PC-9 (cell line): Measurements from ENCODE around the gene ALCAM.

Source experiments
- EZH2 ChIP-seq: fragments of 200-600 bp; sonication (generic); IDR thresholded peaks from 2 replicates; pipeline ENCODE4 v1.8.0; 2017; ENCODE audit warnings: antibody characterized with exemption, low read depth
- TF ChIP-seq, protein P1 (sequence below): fragments of 200-600 bp; sonication (generic); conservative IDR thresholded peaks from 2 replicates; pipeline ENCODE4 v1.6.1; 2017; ENCODE audit warnings: mixed run types, antibody characterized with exemption, mild to moderate bottlenecking, moderate library complexity

GRCh38 chr3:105619651-105620050 is 252.9 kb downstream of the ALCAM start:
- TF ChIP-seq, protein P1, sequence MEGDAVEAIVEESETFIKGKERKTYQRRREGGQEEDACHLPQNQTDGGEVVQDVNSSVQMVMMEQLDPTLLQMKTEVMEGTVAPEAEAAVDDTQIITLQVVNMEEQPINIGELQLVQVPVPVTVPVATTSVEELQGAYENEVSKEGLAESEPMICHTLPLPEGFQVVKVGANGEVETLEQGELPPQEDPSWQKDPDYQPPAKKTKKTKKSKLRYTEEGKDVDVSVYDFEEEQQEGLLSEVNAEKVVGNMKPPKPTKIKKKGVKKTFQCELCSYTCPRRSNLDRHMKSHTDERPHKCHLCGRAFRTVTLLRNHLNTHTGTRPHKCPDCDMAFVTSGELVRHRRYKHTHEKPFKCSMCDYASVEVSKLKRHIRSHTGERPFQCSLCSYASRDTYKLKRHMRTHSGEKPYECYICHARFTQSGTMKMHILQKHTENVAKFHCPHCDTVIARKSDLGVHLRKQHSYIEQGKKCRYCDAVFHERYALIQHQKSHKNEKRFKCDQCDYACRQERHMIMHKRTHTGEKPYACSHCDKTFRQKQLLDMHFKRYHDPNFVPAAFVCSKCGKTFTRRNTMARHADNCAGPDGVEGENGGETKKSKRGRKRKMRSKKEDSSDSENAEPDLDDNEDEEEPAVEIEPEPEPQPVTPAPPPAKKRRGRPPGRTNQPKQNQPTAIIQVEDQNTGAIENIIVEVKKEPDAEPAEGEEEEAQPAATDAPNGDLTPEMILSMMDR, result no peak
- TF ChIP-seq EZH2, result no peak
